Skin of body (tissue), 2 donors: ENCODE results near the gene PRKCZ. TPM values are rescaled to one million over a fixed set of nuclear protein-coding genes. Genes with fewer than 3 reads are reported as not detected.

Experiments used
- DNase-seq: peaks from one replicate; lab custom pipeline; 2025; lab: John Stamatoyannopoulos, UW
- total RNA-seq: library from RNA; depleted of rRNA; stranded (reverse); fragments of >200 nt; gene quantifications from one replicate; pipeline ENCODE4 v1.2.3, GENCODE V29; 2014

Gene PRKCZ
- total RNA-seq, 1 donor from 2014 or later, result 10.8 TPM

GRCh38 chr1:2045468-2046173, 4.6 kb upstream of the PRKCZ start:
- peak; percentile 8 for DNase-seq

GRCh38 chr1:2046174-2046917, 3.9 kb upstream of the PRKCZ start:
- DNase-seq, result no peak

- no peak for DNase-seq
Observed at GRCh38 chr1:2046953-2047748, 3.1 kb upstream of the PRKCZ start.

- DNase-seq, result no peak
Observed at GRCh38 chr1:2047749-2048729, 2.2 kb upstream of the PRKCZ start.

GRCh38 chr1:2049225-2049717, 940 bp upstream of the PRKCZ start:
- no peak for DNase-seq

- no peak for DNase-seq
Observed at GRCh38 chr1:2050461-2050792, 216 bp downstream of the PRKCZ start.

GRCh38 chr1:2050793-2051682, 827 bp downstream of the PRKCZ start:
- no peak for DNase-seq

- DNase-seq, result no peak
Observed at GRCh38 chr1:2052054-2052679, 2.0 kb downstream of the PRKCZ start.

- no peak for DNase-seq
Observed at GRCh38 chr1:2052756-2053155, 2.5 kb downstream of the PRKCZ start.

- no peak for DNase-seq
Observed at GRCh38 chr1:2053217-2053616, 3.0 kb downstream of the PRKCZ start.

- DNase-seq, result no peak
Observed at GRCh38 chr1:2053784-2054376, 3.7 kb downstream of the PRKCZ start.

GRCh38 chr1:2054560-2054959, 4.3 kb downstream of the PRKCZ start:
- no peak for DNase-seq

- DNase-seq, result no peak
Observed at GRCh38 chr1:2055911-2056575, 5.8 kb downstream of the PRKCZ start.

- DNase-seq, result no peak
Observed at GRCh38 chr1:2056955-2057590, 6.9 kb downstream of the PRKCZ start.

GRCh38 chr1:2059290-2059953, 9.2 kb downstream of the PRKCZ start:
- no peak for DNase-seq

- no peak for DNase-seq
Observed at GRCh38 chr1:2060072-2060471, 9.9 kb downstream of the PRKCZ start.

GRCh38 chr1:2060535-2060934, 10.3 kb downstream of the PRKCZ start:
- DNase-seq, result no peak
